ENCODE results near the gene CRIM1. TPM values are rescaled to one million over a fixed set of nuclear protein-coding genes. Genes with fewer than 3 reads are reported as not detected.

Gene CRIM1
- polyA plus RNA-seq, 5 donors = 22.8 to 35.5 (median 29.9) TPM

- DNase-seq = no peak
Observed at GRCh38 chr2:36549165-36549574, 193.6 kb downstream of the CRIM1 start.

- no peak for DNase-seq
Observed at GRCh38 chr2:36550006-36550405, 194.4 kb downstream of the CRIM1 start.

- DNase-seq = no peak
Observed at GRCh38 chr2:36553683-36554082, 198.1 kb downstream of the CRIM1 start.

GRCh38 chr2:36554531-36554930 is 199.0 kb downstream of the CRIM1 start:
- DNase-seq = no peak

GRCh38 chr2:36555789-36556188 is 200.2 kb downstream of the CRIM1 start:
- DNase-seq = no peak

GRCh38 chr2:36556842-36557241 is 201.3 kb downstream of the CRIM1 start:
- DNase-seq = no peak

GRCh38 chr2:36559221-36559942 is 203.8 kb downstream of the CRIM1 start:
- no peak for DNase-seq

- no peak for DNase-seq
Observed at GRCh38 chr2:36560726-36561125, 205.1 kb downstream of the CRIM1 start.

- DNase-seq = no peak
Observed at GRCh38 chr2:36561237-36561944, 205.8 kb downstream of the CRIM1 start.

GRCh38 chr2:36562240-36562639 is 206.7 kb downstream of the CRIM1 start:
- no peak for DNase-seq

GRCh38 chr2:36562973-36563532 is 207.5 kb downstream of the CRIM1 start:
- no peak for DNase-seq

GRCh38 chr2:36564377-36564930 is 208.9 kb downstream of the CRIM1 start:
- DNase-seq = no peak

GRCh38 chr2:36565712-36566111 is 210.1 kb downstream of the CRIM1 start:
- no peak for DNase-seq

GRCh38 chr2:36566887-36567286 is 211.3 kb downstream of the CRIM1 start:
- DNase-seq = no peak

- DNase-seq = no peak
Observed at GRCh38 chr2:36567711-36568408, 212.3 kb downstream of the CRIM1 start.

- no peak for DNase-seq
Observed at GRCh38 chr2:36568516-36569246, 213.1 kb downstream of the CRIM1 start.

GRCh38 chr2:36569267-36569856 is 213.8 kb downstream of the CRIM1 start:
- no peak for DNase-seq

GRCh38 chr2:36570416-36570815 is 214.8 kb downstream of the CRIM1 start:
- DNase-seq = no peak

- no peak for DNase-seq
Observed at GRCh38 chr2:36572054-36572718, 216.6 kb downstream of the CRIM1 start.

GRCh38 chr2:36572719-36573059 is 217.1 kb downstream of the CRIM1 start:
- DNase-seq = no peak

- no peak for DNase-seq
Observed at GRCh38 chr2:36573165-36573564, 217.6 kb downstream of the CRIM1 start.

Data from right lung (tissue), 5 donors.